IMR-90 (cell line): ENCODE results near the gene WIPF1.

Source experiments
- BHLHE40 ChIP-seq: fragments of 150-350 bp; IDR thresholded peaks from 2 replicates; pipeline ENCODE4 v1.6.1; 2016; ENCODE audit warnings: mild to moderate bottlenecking, low read depth, low read length
- CEBPB ChIP-seq: IDR thresholded peaks from 2 replicates; pipeline ENCODE4 v1.6.1; 2012; ENCODE audit warnings: low read depth, low read length, improper control_type of control experiment
- MAFK ChIP-seq: IDR thresholded peaks from 2 replicates; pipeline ENCODE4 v1.6.1; 2012; ENCODE audit warnings: low read depth, low read length, improper control_type of control experiment
- MXI1 ChIP-seq: IDR thresholded peaks from 2 replicates; pipeline ENCODE4 v1.6.1; 2012; ENCODE audit warnings: low read depth, mild to moderate bottlenecking, low read length, moderate library complexity, borderline replicate concordance
- POLR2A ChIP-seq: IDR thresholded peaks from 2 replicates; pipeline ENCODE4 v1.6.1; 2012; ENCODE audit warnings: mild to moderate bottlenecking, low read depth, low read length
- RAD21 ChIP-seq: IDR thresholded peaks from 2 replicates; pipeline ENCODE4 v1.6.1; 2012; ENCODE audit warnings: low read length, improper control_type of control experiment
- RCOR1 ChIP-seq: IDR thresholded peaks from 2 replicates; pipeline ENCODE4 v1.6.1; 2012; ENCODE audit warnings: mild to moderate bottlenecking, low read length, improper control_type of control experiment; ENCODE audit not compliant: insufficient replicate concordance
- RFX5 ChIP-seq: IDR thresholded peaks from 2 replicates; pipeline ENCODE4 v1.8.0; 2012; ENCODE audit warnings: low read depth, mild to moderate bottlenecking, low read length, moderate library complexity
- SMC3 ChIP-seq: fragments of 150-350 bp; IDR thresholded peaks from 2 replicates; pipeline ENCODE4 v1.6.1; 2016; ENCODE audit warnings: low read depth, mild to moderate bottlenecking, antibody characterized with exemption, low read length, moderate library complexity
- TF ChIP-seq, protein P1 (sequence below): conservative IDR thresholded peaks from 2 replicates; pipeline ENCODE4 v1.5.1; 2012; ENCODE audit warnings: mild to moderate bottlenecking, low read depth, low read length, improper control_type of control experiment
- TF ChIP-seq, protein P2 (sequence below): fragments of 150-350 bp; IDR thresholded peaks from 2 replicates; pipeline ENCODE4 v1.6.1; 2016; ENCODE audit warnings: low read depth, mild to moderate bottlenecking, low read length, moderate library complexity, borderline replicate concordance
- TF ChIP-seq, protein P3 (sequence below): fragments of 150-350 bp; IDR thresholded peaks from 2 replicates; pipeline ENCODE4 v1.6.1; 2017; ENCODE audit warnings: mild to moderate bottlenecking, antibody characterized with exemption, low read length, low read depth

DNA sequence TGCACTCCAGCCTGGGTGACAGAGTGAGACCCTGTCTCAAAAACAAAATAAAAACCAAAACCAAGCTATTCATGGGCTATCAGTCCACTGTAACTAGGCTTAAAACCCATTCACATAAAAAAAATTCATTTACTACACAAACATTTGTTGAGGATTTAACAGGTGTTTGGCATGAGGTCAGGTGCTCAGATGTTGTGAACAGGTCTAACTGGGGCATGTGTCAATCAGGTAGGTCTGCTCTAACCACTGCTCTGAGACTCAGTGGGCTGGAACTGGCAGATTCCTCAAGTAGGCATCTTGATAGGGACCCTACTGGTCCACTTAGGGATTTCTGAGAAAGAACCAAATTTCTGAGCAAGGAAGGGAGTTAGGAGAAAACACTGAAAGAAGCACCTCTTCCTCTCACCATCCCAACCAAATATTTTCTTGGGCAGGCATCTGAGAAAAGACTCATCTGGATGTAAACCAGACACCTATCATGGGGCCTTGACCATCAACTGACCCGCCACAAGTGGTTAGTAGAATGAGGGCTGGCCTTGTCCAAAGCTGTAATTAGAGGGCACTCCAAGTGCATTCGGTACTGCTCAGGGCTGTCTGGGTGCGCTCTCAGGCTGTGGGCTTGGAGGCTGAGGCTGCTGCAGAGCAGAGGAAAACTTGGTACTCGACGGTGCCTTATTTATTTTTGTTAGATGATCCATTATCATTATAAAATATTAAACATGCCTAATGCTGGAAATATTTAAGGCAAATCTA lies 33.9 kb downstream of the WIPF1 start:
- TF ChIP-seq POLR2A (no peak), MAFK (no peak), SMC3 (no peak), MXI1 (no peak), CEBPB (no peak), RAD21 (no peak), RCOR1 (no peak), RFX5 (no peak), BHLHE40 (no peak)
- TF ChIP-seq, protein P1, sequence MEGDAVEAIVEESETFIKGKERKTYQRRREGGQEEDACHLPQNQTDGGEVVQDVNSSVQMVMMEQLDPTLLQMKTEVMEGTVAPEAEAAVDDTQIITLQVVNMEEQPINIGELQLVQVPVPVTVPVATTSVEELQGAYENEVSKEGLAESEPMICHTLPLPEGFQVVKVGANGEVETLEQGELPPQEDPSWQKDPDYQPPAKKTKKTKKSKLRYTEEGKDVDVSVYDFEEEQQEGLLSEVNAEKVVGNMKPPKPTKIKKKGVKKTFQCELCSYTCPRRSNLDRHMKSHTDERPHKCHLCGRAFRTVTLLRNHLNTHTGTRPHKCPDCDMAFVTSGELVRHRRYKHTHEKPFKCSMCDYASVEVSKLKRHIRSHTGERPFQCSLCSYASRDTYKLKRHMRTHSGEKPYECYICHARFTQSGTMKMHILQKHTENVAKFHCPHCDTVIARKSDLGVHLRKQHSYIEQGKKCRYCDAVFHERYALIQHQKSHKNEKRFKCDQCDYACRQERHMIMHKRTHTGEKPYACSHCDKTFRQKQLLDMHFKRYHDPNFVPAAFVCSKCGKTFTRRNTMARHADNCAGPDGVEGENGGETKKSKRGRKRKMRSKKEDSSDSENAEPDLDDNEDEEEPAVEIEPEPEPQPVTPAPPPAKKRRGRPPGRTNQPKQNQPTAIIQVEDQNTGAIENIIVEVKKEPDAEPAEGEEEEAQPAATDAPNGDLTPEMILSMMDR: no peak
- TF ChIP-seq, protein P2, sequence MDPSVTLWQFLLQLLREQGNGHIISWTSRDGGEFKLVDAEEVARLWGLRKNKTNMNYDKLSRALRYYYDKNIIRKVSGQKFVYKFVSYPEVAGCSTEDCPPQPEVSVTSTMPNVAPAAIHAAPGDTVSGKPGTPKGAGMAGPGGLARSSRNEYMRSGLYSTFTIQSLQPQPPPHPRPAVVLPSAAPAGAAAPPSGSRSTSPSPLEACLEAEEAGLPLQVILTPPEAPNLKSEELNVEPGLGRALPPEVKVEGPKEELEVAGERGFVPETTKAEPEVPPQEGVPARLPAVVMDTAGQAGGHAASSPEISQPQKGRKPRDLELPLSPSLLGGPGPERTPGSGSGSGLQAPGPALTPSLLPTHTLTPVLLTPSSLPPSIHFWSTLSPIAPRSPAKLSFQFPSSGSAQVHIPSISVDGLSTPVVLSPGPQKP: no peak
- TF ChIP-seq, protein P3, sequence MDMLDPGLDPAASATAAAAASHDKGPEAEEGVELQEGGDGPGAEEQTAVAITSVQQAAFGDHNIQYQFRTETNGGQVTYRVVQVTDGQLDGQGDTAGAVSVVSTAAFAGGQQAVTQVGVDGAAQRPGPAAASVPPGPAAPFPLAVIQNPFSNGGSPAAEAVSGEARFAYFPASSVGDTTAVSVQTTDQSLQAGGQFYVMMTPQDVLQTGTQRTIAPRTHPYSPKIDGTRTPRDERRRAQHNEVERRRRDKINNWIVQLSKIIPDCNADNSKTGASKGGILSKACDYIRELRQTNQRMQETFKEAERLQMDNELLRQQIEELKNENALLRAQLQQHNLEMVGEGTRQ: no peak
